Activated B cell treated with CpG ODN at 0.5 μM for 24 hours (primary cell): ENCODE data around the gene RWDD1. TPM values are rescaled to one million over a fixed set of nuclear protein-coding genes. Genes with fewer than 3 reads are reported as not detected.

Source experiments
- ATAC-seq: fragments of 200-7000 bp; cut with Tn5 transposase; one replicate; pipeline ENCODE4 v1.10.0; 2021; ENCODE audit warnings: low read depth, mild to moderate bottlenecking, moderate library complexity
- CTCF ChIA-PET: fragments of 350-600 bp; sonication (Branson Sonifier 250); formaldehyde crosslinking; loops from one replicate; lab custom pipeline; 2021; ENCODE audit warnings: antibody characterized with exemption; lab: Charles Lee
- POLR2A ChIA-PET: fragments of 350-600 bp; sonication (Branson Sonifier 250); formaldehyde crosslinking; loops from one replicate; lab custom pipeline; 2021; ENCODE audit warnings: antibody characterized with exemption; lab: Charles Lee
- DNase-seq: peaks from one replicate; pipeline ENCODE4 v3.0.0; 2022
- H3K27ac Mint-ChIP-seq: one replicate; pipeline ENCODE4 v1.8.0; 2020; ENCODE audit warnings: mixed read lengths
- H3K27me3 Mint-ChIP-seq: one replicate; pipeline ENCODE4 v1.8.0; 2021; ENCODE audit warnings: mixed read lengths
- H3K36me3 Mint-ChIP-seq: one replicate; pipeline ENCODE4 v1.8.0; 2021; ENCODE audit warnings: low read depth, mixed read lengths
- H3K4me1 Mint-ChIP-seq: one replicate; pipeline ENCODE4 v1.8.0; 2021; ENCODE audit warnings: mixed read lengths
- H3K4me3 Mint-ChIP-seq: one replicate; pipeline ENCODE4 v1.8.0; 2020; ENCODE audit warnings: mild to moderate bottlenecking, mixed read lengths
- H3K9me3 Mint-ChIP-seq: one replicate; pipeline ENCODE4 v1.8.0; 2020; ENCODE audit warnings: mixed read lengths
- intact Hi-C: fragments of 100-400 bp; cut with micrococcal nuclease; formaldehyde crosslinking; loops from one replicate; pipeline ENCODE4 v1.15.1; 2024
- total RNA-seq: library from RNA; stranded (reverse); gene quantifications from 2 replicates; pipeline ENCODE4 v1.2.3, GENCODE V29; 2022
- TF ChIP-seq, protein P1 (sequence below): fragments of 200-600 bp; IDR thresholded peaks from one replicate; pipeline ENCODE4 v1.8.0; 2022; ENCODE audit warnings: antibody characterized with exemption, mild to moderate bottlenecking

Gene RWDD1
- total RNA-seq, 1 donor from 2014 or later, result 30.9 TPM

DNA sequence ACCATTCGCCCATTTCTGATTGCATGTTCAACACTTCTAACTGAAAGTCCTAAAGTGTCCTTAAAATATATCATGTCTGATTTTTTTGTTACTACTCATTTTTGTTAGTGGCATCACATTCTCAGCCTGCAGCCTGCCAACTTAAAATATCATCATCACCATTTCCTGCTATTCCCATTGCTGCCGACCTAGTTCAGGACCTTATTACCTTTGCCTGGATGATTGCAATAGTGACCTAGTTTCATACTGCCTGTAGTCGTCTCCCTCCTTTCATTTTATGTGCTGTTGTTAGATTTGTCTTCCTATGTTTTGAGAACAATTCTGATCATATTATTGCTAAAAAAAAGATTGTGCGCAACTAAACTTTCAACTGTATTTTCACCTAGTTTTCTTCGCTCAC, 6.2 kb downstream of the RWDD1 start:
- no peak for DNase-seq
- Mint-ChIP-seq H3K27me3 (no peaks in the 10 kb centered on the region), H3K9me3 (no peaks in the 10 kb centered on the region), H3K4me3 (no peak overlapping the region), H3K27ac (no peak overlapping the region), H3K36me3 (peaks cover 64% of the 10 kb centered on the region), H3K4me1 (peaks cover 21% of the 10 kb centered on the region)
- TF ChIP-seq, protein P1, sequence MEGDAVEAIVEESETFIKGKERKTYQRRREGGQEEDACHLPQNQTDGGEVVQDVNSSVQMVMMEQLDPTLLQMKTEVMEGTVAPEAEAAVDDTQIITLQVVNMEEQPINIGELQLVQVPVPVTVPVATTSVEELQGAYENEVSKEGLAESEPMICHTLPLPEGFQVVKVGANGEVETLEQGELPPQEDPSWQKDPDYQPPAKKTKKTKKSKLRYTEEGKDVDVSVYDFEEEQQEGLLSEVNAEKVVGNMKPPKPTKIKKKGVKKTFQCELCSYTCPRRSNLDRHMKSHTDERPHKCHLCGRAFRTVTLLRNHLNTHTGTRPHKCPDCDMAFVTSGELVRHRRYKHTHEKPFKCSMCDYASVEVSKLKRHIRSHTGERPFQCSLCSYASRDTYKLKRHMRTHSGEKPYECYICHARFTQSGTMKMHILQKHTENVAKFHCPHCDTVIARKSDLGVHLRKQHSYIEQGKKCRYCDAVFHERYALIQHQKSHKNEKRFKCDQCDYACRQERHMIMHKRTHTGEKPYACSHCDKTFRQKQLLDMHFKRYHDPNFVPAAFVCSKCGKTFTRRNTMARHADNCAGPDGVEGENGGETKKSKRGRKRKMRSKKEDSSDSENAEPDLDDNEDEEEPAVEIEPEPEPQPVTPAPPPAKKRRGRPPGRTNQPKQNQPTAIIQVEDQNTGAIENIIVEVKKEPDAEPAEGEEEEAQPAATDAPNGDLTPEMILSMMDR, result no peak
- intact Hi-C loops, result no loop called here
- CTCF ChIA-PET, result interaction anchor here (0.7 kb wide), 1 partner anchor 290 kb away, joined by 3 read pairs; no protein-coding TSS in a partner anchor
- POLR2A ChIA-PET, result no interaction called here
- ATAC-seq, result no peak

DNA sequence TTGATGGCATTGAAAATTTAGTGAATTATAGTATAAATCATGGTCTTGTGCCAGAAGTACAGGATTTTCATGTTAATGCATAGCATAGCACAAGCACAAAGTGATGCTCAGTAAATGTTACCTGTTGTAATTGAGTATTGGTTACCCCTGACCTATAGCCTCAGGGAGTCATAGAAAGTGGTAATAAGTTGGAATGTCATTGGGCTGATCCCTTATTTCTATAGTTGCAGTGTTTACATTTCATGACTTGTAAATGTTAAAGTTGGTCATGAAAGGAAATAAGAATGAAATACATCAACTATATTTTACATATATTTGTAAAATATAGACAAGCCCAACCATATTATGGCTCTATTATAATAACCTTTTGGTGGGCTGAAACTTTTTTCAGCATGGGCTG, 7.0 kb downstream of the RWDD1 start:
- POLR2A ChIA-PET, result no interaction called here
- ATAC-seq (no peak), DNase-seq (no peak)
- CTCF ChIA-PET, result interaction anchor here (0.7 kb wide), 1 partner anchor 291 kb away, joined by 3 read pairs; no protein-coding TSS in a partner anchor
- no peaks in the 10 kb centered on the region for H3K9me3 Mint-ChIP-seq
- intact Hi-C loops, result no loop called here
- TF ChIP-seq, protein P1, result no peak
- peaks cover 13% of the 10 kb centered on the region for H3K4me1 Mint-ChIP-seq
- no peaks in the 10 kb centered on the region for H3K27me3 Mint-ChIP-seq
- H3K36me3 Mint-ChIP-seq, result peaks cover 68% of the 10 kb centered on the region
- no peak overlapping the region for H3K4me3 Mint-ChIP-seq
- no peak overlapping the region for H3K27ac Mint-ChIP-seq

DNA sequence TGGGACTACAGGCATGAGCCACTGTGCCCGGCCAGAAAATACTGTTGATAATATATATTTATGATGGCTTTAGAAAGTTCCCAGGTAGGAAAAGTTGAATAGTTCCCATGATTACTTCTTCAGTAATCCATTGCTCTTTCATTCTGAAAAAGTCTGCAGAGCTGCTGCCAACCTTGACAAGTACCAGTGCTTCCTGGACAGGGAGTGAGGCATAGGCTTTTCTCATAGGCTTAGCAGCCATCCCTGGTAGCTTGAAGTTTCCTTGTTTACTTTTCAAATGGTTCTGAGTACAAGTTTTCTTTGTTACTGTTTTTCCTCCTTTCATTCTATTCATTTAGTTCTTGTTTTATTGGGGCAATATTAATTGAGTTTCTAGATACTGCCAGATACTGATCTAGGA, 7.8 kb downstream of the RWDD1 start:
- H3K4me3 Mint-ChIP-seq, result no peak overlapping the region

DNA sequence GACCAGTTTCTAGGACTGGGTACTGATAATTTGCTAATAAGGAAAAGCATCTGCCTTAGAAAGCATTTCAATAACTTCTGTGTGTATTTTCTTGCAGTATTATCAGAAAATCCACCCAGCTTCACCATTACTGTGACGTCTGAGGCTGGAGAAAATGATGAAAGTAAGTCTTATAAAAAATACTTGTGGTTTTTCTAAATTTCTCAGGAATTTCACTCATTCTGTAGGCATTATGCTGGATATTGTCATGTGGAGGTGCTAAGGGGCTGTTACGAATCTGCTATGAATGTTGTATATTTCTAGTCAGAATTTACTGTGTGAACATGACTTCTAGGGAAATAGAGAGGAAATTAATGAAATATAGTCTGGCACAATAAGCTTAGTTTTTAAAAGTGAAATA, 8.9 kb downstream of the RWDD1 start:
- H3K36me3 Mint-ChIP-seq, result peaks cover 72% of the 10 kb centered on the region
- ATAC-seq, result no peak
- DNase-seq, result no peak
- intact Hi-C loops, result no loop called here
- ChIA-PET POLR2A (no interaction called here), CTCF (no interaction called here)
- H3K4me3 Mint-ChIP-seq, result no peak overlapping the region
- H3K27me3 Mint-ChIP-seq, result no peaks in the 10 kb centered on the region
- TF ChIP-seq, protein P1, result no peak
- peaks cover 2% of the 10 kb centered on the region for H3K4me1 Mint-ChIP-seq
- H3K27ac Mint-ChIP-seq, result no peak overlapping the region
- no peaks in the 10 kb centered on the region for H3K9me3 Mint-ChIP-seq

More for the DNA sequence above, 7.8 kb downstream of the RWDD1 start:
- ChIA-PET CTCF (no interaction called here), POLR2A (no interaction called here)
- intact Hi-C loops, result no loop called here
- no peak for DNase-seq
- peaks cover 5% of the 10 kb centered on the region for H3K4me1 Mint-ChIP-seq
- no peaks in the 10 kb centered on the region for H3K27me3 Mint-ChIP-seq
- no peak for ATAC-seq
- H3K27ac Mint-ChIP-seq, result no peak overlapping the region
- TF ChIP-seq, protein P1, result no peak
- peaks cover 73% of the 10 kb centered on the region for H3K36me3 Mint-ChIP-seq
- H3K9me3 Mint-ChIP-seq, result no peaks in the 10 kb centered on the region

DNA sequence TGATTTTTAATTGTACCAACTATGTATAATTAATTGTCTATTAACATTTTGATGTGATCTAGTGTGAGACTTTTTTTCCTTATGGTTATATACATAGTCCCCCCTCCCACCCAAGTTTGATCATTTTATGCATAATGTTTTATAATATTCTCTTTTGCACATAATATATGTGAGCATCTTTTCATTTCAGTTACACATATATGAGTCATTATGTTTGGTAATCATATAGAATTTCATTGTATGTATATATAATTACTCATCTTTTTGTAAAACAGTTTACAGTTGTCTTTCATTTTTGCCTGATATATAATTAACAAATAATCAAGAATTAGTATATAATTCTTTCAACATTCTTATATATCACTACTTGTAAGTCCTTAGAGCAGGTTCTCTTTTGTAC, 15.0 kb downstream of the RWDD1 start:
- peaks cover 69% of the 10 kb centered on the region for H3K36me3 Mint-ChIP-seq
- DNase-seq, result no peak

More for the DNA sequence above, 15.0 kb downstream of the RWDD1 start:
- CTCF ChIA-PET, result no interaction called here
- no peak overlapping the region for H3K4me3 Mint-ChIP-seq
- H3K9me3 Mint-ChIP-seq, result no peaks in the 10 kb centered on the region
- H3K4me1 Mint-ChIP-seq, result no peaks in the 10 kb centered on the region
- POLR2A ChIA-PET, result no interaction called here
- intact Hi-C loops, result no loop called here
- no peak for ATAC-seq
- H3K27ac Mint-ChIP-seq, result no peak overlapping the region
- TF ChIP-seq, protein P1, result no peak
- no peaks in the 10 kb centered on the region for H3K27me3 Mint-ChIP-seq
